Measurements from ENCODE around the gene MTAP. TPM values are rescaled to one million over a fixed set of nuclear protein-coding genes. Genes with fewer than 3 reads are reported as not detected.
A peak's percentile ranks its signal among the peaks of the same experiment; 100 is the strongest.

Gene MTAP
- total and polyA plus RNA-seq, 11 donors, result 5.4 to 27.3 (median 18.1) TPM

GRCh38 chr9:21831841-21832509, 29.5 kb downstream of the MTAP start:
- no peaks in the 10 kb centered on the region for H3K27me3 ChIP-seq
- H3K27ac ChIP-seq, result peak overlapping the region in 2 of 12 donors; percentile 12 to 15
- intact Hi-C loops (cut with DNase I), result loop anchor here in 3 of 10 donors (10.0 kb wide), 3 partner anchors 53 to 603 kb away; no protein-coding TSS in a partner anchor
- DNase-seq, result no peak
- no peak for TF ChIP-seq CTCF (IDR thresholded peaks at IDR 0.05)
- no peak overlapping the region for H3K4me3 ChIP-seq
- peak in 3 of 4 donors; percentile 57 to 67 (median 58) for ATAC-seq
- H3K9me3 ChIP-seq, result no peaks in the 10 kb centered on the region
- peaks cover 0 to 81% (median 42%) of the 10 kb centered on the region in 9 donors for H3K36me3 ChIP-seq
- H3K4me1 ChIP-seq, result peaks cover 0 to 34% (median 3%) of the 10 kb centered on the region in 12 donors
- 45 to 56% (median 47%) methylated on average over 8 of the region's 8 CpGs for WGBS, 4 donors

- TF ChIP-seq POLR2A (IDR thresholded peaks at IDR 0.05) (no peak), CTCF (IDR thresholded peaks at IDR 0.05) (no peak)
- ATAC-seq, result no peak
- no peak overlapping the region for H3K27ac ChIP-seq
These were observed 30.8 kb downstream of the MTAP start for GRCh38 chr9:21833090-21833801.

GRCh38 chr9:21835121-21835520, 32.7 kb downstream of the MTAP start:
- H3K27me3 ChIP-seq, result no peaks in the 10 kb centered on the region
- 95 to 99% (median 97%) methylated on average over 3 of the region's 3 CpGs for WGBS, 4 donors
- no peaks in the 10 kb centered on the region for H3K9me3 ChIP-seq
- intact Hi-C loops (cut with DNase I), result loop anchor here in 3 of 10 donors (10.0 kb wide), 3 partner anchors 50 to 600 kb away; no protein-coding TSS in a partner anchor
- TF ChIP-seq CTCF (IDR thresholded peaks at IDR 0.05) (no peak), POLR2A (IDR thresholded peaks at IDR 0.05) (no peak)
- no peak overlapping the region for H3K4me3 ChIP-seq
- no peak overlapping the region for H3K27ac ChIP-seq
- peaks cover 0 to 83% (median 45%) of the 10 kb centered on the region in 9 donors for H3K36me3 ChIP-seq
- DNase-seq, result no peak
- ATAC-seq, result no peak
- H3K4me1 ChIP-seq, result peaks cover 0 to 34% (median 3%) of the 10 kb centered on the region in 12 donors

More at GRCh38 chr9:21833090-21833801, 30.8 kb downstream of the MTAP start:
- Histone ChIP-seq H3K4me3 (no peak overlapping the region), H3K36me3 (peaks cover 0 to 83% (median 45%) of the 10 kb centered on the region in 9 donors), H3K9me3 (no peaks in the 10 kb centered on the region), H3K27me3 (no peaks in the 10 kb centered on the region), H3K4me1 (peaks cover 0 to 34% (median 3%) of the 10 kb centered on the region in 12 donors)
- intact Hi-C loops (cut with DNase I), result loop anchor here in 3 of 10 donors (10.0 kb wide), 3 partner anchors 52 to 602 kb away; no protein-coding TSS in a partner anchor
- DNase-seq, result no peak
- 90 to 96% (median 93%) methylated on average over 8 of the region's 8 CpGs for WGBS, 4 donors
